ENCODE results near the gene PDCD11. TPM values are rescaled to one million over a fixed set of nuclear protein-coding genes. Genes with fewer than 3 reads are reported as not detected.
A peak's percentile ranks its signal among the peaks of the same experiment; 100 is the strongest.
"Not testable (repeated sequence)": the region's sequence is repeated elsewhere in the genome, so short reads cannot be mapped to it uniquely, and the experiment has no call there.

Gene PDCD11
- total and polyA plus RNA-seq, 5 donors: 7.6 to 15.7 (median 11.9) TPM

DNA sequence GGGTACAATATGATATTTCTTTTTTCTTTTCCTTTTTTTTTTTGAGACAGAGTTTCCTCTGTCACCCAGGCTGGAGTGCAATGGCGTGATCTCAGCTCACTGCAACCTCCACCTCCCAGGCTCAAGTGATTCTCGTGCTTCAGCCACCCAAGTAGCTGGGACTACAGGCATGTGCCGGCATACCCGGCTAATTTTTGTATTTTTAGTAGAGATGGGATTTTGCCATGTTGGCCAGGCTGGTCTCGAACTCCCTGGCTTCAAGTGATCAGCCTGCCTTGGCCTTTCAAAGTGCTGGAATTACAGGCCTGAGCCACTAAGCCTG, 20.7 kb downstream of the PDCD11 start:
- not testable (repeated sequence) for H3K27ac ChIP-seq (ENCODE audit: low read length); H3K4me1 ChIP-seq (ENCODE audit: control insufficient read depth, insufficient read depth, low read length); H3K9me3 ChIP-seq (ENCODE audit: control insufficient read depth, low read length); DNase-seq; H3K27me3 ChIP-seq (ENCODE audit: control insufficient read depth, insufficient read depth); ATAC-seq; H3K4me3 ChIP-seq (ENCODE audit: low read length)
- intact Hi-C loops (cut with DNase I): loop anchor here in 2 of 4 donors (5.0 to 10.0 kb wide), 2 partner anchors 65 to 268 kb away; no protein-coding TSS in a partner anchor
- 90% methylated on average over 5 of the region's 5 CpGs for WGBS

DNA sequence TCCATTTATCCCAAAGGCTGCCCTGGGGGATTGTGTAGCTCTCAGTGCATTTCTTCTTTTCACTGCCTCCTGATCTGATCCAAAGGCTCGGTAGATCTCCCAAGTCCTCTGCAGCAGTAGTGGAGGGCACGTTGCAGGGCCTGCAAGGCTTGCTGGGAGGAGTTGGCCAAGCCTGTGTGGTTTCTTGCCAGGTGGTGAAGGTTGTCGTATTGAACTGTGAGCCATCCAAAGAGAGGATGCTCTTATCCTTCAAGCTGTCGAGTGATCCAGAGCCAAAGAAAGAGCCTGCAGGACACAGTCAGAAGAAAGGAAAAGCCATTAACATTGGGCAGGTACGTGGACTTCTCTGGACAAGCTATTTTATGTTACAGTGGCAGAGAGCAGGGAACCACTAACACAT, 21.2 kb downstream of the PDCD11 start:
- H3K4me1 ChIP-seq (ENCODE audit: control insufficient read depth, insufficient read depth, low read length): no peaks in the 10 kb centered on the region
- 83% methylated on average over 5 of the region's 5 CpGs for WGBS
- H3K4me3 ChIP-seq (ENCODE audit: low read length): no peak overlapping the region
- no peak overlapping the region for H3K27ac ChIP-seq (ENCODE audit: low read length)
- DNase-seq: no peak
- ATAC-seq: no peak
- intact Hi-C loops (cut with DNase I): loop anchor here in 2 of 4 donors (5.0 to 10.0 kb wide), 2 partner anchors 65 to 267 kb away; no protein-coding TSS in a partner anchor
- no peaks in the 10 kb centered on the region for H3K27me3 ChIP-seq (ENCODE audit: control insufficient read depth, insufficient read depth)
- no peaks in the 10 kb centered on the region for H3K9me3 ChIP-seq (ENCODE audit: control insufficient read depth, low read length)

DNA sequence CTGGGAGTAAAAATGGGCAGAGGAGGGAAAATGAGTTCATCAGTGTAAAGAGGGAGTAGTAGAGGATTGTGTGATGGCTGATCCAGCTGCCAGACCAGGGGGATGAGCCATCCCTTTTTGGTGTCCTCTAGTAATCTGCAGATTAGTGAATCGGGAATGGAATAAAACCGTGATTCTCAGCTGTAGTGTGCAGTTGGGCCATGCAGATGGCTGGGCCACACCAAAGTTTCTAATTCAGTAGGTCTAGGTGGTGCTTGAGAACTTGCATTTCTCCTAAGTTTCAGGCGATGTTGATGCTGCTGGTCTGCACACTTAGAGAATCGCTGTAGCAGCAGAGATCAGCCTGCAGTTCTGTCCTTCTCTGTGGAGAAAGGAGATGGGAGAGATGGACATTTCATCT, 22.7 kb downstream of the PDCD11 start:
- Histone ChIP-seq H3K9me3 (ENCODE audit: control insufficient read depth, low read length) (no peaks in the 10 kb centered on the region), H3K4me1 (ENCODE audit: control insufficient read depth, insufficient read depth, low read length) (no peaks in the 10 kb centered on the region), H3K27me3 (ENCODE audit: control insufficient read depth, insufficient read depth) (no peaks in the 10 kb centered on the region), H3K4me3 (ENCODE audit: low read length) (no peak overlapping the region), H3K27ac (ENCODE audit: low read length) (no peak overlapping the region)
- WGBS: 95% methylated on average over 4 of the region's 4 CpGs
- intact Hi-C loops (cut with DNase I): loop anchor here in 3 of 4 donors (2.0 to 10.0 kb wide), 3 partner anchors 63 to 266 kb away; no protein-coding TSS in a partner anchor
- ATAC-seq (no peak), DNase-seq (no peak)

DNA sequence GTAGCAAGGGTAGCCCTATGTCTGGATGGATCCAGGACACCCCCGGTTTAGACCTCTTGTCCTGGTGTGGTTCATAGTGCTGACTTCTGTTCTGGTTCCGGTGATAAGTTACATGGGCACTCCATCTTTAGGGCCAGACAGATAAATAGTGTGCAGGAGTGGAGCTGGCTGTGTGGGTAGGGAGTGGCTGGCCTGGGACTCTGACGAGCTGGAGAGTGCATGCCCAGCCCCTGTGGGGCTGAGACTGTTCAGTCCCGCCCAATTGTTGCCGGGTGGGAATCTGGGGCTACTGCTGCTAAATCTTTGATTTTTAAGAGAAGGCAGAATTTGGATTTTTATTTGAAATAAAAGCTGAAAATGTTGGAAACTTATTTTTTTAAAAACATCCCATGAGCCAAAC, 27.3 kb downstream of the PDCD11 start:
- no peaks in the 10 kb centered on the region for H3K4me1 ChIP-seq (ENCODE audit: control insufficient read depth, insufficient read depth, low read length)
- H3K27me3 ChIP-seq (ENCODE audit: control insufficient read depth, insufficient read depth): no peaks in the 10 kb centered on the region
- H3K9me3 ChIP-seq (ENCODE audit: control insufficient read depth, low read length): no peaks in the 10 kb centered on the region
- 78% methylated on average over 5 of the region's 5 CpGs for WGBS
- ATAC-seq (peak in 1 of 2 donors; percentile 32), DNase-seq (no peak)
- no peak overlapping the region for H3K27ac ChIP-seq (ENCODE audit: low read length)
- intact Hi-C loops (cut with DNase I): no loop called here
- H3K4me3 ChIP-seq (ENCODE audit: low read length): no peak overlapping the region

DNA sequence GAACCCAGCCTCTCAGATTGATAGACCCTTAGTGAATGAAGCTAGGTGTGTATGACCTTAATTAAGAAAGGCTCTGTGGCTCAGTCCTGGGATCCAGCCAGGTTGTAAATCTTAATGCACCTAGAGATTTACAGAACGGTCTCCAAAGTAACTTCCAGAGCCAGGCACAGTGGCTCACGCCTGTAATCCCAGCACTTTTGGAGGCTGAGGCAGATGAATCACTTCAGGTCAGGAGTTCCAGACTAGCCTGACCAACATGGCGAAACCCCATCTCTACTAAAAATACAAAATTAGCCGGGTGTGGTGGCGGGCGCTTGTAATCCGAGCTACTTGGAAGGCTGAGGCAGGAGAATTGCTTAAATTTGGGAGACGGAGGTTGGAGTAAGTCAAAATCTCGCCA, 31.4 kb downstream of the PDCD11 start:
- H3K27ac ChIP-seq (ENCODE audit: low read length): no peak overlapping the region
- DNase-seq (no peak), ATAC-seq (no peak)
- no peak overlapping the region for H3K4me3 ChIP-seq (ENCODE audit: low read length)
- H3K4me1 ChIP-seq (ENCODE audit: control insufficient read depth, insufficient read depth, low read length): no peaks in the 10 kb centered on the region
- no peaks in the 10 kb centered on the region for H3K27me3 ChIP-seq (ENCODE audit: control insufficient read depth, insufficient read depth)
- 94% methylated on average over 9 of the region's 9 CpGs for WGBS
- intact Hi-C loops (cut with DNase I): no loop called here
- H3K9me3 ChIP-seq (ENCODE audit: control insufficient read depth, low read length): no peaks in the 10 kb centered on the region

DNA sequence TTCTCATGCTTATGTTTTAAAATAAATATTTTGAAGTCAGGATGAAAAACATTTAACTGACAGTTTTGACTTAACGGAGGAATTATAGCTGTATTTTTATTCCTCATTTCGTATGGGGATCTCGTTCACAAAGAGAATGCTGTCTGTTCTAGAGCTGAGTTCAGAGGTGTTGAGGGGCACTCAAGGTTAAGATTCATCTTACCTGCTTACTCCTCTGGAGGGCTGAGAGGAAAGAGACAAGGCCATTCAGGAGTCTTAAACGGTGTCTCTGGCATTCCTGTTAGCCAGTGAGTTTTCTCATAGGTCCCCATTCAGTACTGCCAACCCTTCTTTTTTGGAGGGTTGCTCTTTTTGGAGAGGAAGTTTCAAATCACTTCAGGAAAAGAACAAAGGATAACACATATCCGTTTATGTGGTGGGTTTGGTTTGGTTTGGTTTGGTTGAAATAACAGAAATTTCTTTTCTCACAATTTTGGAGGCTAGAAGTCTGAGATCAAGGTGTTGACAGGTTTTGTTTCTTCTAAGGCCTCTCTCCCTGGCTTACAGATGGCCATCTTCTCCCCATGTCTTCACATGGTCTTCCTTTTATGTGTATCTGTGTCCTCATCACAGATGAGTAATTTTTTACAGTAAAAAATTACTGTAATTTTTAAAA, 32.7 kb downstream of the PDCD11 start:
- Histone ChIP-seq H3K9me3 (ENCODE audit: control insufficient read depth, low read length) (no peaks in the 10 kb centered on the region), H3K27ac (ENCODE audit: low read length) (no peak overlapping the region), H3K4me1 (ENCODE audit: control insufficient read depth, insufficient read depth, low read length) (no peaks in the 10 kb centered on the region), H3K27me3 (ENCODE audit: control insufficient read depth, insufficient read depth) (no peaks in the 10 kb centered on the region), H3K4me3 (ENCODE audit: low read length) (no peak overlapping the region)
- ATAC-seq (peak in 1 of 2 donors; percentile 64), DNase-seq (no peak)
- intact Hi-C loops (cut with DNase I): no loop called here
- 69% methylated on average over 5 of the region's 5 CpGs for WGBS

DNA sequence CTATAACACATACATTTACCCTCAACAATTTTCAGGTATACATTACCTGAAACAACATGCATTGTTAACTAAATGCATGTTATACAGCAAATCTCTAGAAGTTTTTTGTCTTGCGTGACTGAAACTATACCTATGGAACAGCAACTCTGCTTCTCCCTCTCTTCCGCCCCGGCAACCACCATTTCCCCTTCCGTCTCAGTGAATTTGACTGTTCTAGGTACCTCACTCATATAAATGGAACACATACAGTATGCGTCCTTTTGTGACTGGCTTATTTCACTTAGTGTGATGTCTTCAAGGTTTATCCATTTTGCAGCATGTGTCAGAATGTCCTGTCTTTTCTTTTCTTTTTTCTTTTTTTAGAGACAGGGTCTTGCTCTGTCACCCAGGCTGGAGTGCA, 33.2 kb downstream of the PDCD11 start:
- 95% methylated on average over 5 of the region's 5 CpGs for WGBS
- H3K27me3 ChIP-seq (ENCODE audit: control insufficient read depth, insufficient read depth): no peaks in the 10 kb centered on the region
- H3K4me1 ChIP-seq (ENCODE audit: control insufficient read depth, insufficient read depth, low read length): no peaks in the 10 kb centered on the region
- intact Hi-C loops (cut with DNase I): no loop called here
- no peak overlapping the region for H3K27ac ChIP-seq (ENCODE audit: low read length)
- DNase-seq: no peak
- ATAC-seq: no peak
- no peak overlapping the region for H3K4me3 ChIP-seq (ENCODE audit: low read length)
- no peaks in the 10 kb centered on the region for H3K9me3 ChIP-seq (ENCODE audit: control insufficient read depth, low read length)

DNA sequence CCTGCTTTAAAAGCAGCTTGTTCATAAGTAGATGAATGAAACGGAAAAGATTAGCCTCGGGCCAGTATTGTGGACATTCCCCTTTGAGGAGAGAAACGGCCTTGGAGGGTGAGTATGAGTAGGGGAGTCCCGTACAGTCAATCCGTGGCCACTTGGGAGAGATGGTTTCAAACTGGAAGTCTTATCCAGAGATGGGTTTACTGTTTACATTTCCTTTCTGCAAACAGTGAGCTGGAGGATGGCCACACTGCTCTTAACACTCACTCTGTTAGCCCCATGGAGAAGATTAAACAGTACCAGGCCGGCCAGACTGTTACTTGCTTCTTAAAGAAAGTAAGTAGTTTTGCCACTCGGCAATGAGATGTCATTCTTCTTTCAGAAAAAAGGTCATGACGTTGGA, 35.5 kb downstream of the PDCD11 start:
- Histone ChIP-seq H3K4me1 (ENCODE audit: control insufficient read depth, insufficient read depth, low read length) (no peaks in the 10 kb centered on the region), H3K27ac (ENCODE audit: low read length) (no peak overlapping the region), H3K27me3 (ENCODE audit: control insufficient read depth, insufficient read depth) (no peaks in the 10 kb centered on the region), H3K4me3 (ENCODE audit: low read length) (no peak overlapping the region), H3K9me3 (ENCODE audit: control insufficient read depth, low read length) (no peaks in the 10 kb centered on the region)
- no peak for DNase-seq
- ATAC-seq: no peak
- WGBS: 76% methylated on average over 8 of the region's 8 CpGs
- intact Hi-C loops (cut with DNase I): no loop called here

DNA sequence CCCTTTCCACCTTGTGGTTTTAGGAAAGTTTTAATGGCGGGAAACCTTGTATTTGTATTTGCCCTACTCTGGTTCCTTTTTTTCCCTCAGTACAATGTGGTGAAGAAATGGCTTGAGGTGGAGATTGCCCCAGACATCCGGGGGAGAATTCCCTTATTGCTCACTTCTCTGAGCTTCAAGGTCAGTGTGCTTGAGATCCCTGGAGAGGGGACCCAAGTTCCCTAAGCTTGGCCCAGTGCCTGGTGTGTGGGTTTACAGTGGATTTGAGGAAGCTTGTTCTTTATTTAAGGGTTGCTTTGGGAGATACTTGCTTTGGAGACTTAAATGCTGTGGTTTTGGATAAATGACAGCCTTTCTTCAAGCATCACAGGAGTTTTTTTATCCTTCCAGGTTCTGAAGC, 37.4 kb downstream of the PDCD11 start:
- Histone ChIP-seq H3K27me3 (ENCODE audit: control insufficient read depth, insufficient read depth) (no peaks in the 10 kb centered on the region), H3K9me3 (ENCODE audit: control insufficient read depth, low read length) (no peaks in the 10 kb centered on the region), H3K27ac (ENCODE audit: low read length) (no peak overlapping the region), H3K4me3 (ENCODE audit: low read length) (no peak overlapping the region), H3K4me1 (ENCODE audit: control insufficient read depth, insufficient read depth, low read length) (no peaks in the 10 kb centered on the region)
- ATAC-seq (peak; percentile 38 to 50), DNase-seq (peak; percentile 62 to 82 (median 72))
- intact Hi-C loops (cut with DNase I): no loop called here
- WGBS: 63% methylated on average over 2 of the region's 2 CpGs

DNA sequence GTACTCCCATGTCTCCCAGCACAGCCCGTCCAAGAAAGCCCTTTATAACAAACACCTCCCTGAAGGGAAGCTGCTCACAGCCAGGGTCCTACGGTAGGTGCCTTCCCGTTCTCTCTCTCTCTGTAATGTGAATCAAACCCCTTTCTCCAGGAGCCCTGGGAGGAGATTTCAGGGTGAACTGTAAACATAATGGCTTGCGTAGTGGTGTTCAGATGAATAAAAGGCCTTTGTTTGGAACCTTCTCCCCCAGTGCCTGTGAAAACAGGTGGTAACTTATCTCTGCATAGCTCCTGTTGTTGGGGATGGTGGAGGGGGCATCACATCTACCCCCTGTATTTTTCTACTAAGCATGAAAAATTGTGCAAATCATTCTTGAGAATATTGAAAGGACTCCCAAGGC, 43.4 kb downstream of the PDCD11 start:
- Histone ChIP-seq H3K9me3 (ENCODE audit: control insufficient read depth, low read length) (no peaks in the 10 kb centered on the region), H3K27me3 (ENCODE audit: control insufficient read depth, insufficient read depth) (no peaks in the 10 kb centered on the region), H3K4me1 (ENCODE audit: control insufficient read depth, insufficient read depth, low read length) (peaks cover 5% of the 10 kb centered on the region), H3K27ac (ENCODE audit: low read length) (no peak overlapping the region), H3K4me3 (ENCODE audit: low read length) (no peak overlapping the region)
- ATAC-seq (no peak), DNase-seq (no peak)
- intact Hi-C loops (cut with DNase I): no loop called here
- 91% methylated on average over 4 of the region's 4 CpGs for WGBS

DNA sequence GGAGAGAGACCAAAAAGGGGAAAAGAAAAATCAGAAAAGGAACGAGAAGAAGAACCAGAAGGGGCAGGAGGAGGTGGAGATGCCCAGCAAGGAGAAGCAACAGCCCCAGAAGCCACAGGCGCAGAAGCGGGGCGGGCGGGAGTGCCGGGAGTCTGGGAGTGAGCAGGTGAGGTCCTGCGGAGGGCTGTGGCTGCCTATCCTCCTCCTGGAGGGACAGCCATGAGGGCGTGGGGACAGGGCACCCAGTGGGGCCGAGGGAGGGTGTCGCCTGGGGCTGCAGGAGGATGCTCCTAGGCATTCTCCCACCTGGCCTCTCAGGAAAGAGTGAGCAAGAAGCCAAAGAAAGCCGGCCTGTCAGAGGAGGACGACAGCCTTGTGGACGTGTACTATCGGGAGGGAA, 44.0 kb downstream of the PDCD11 start:
- no peak for DNase-seq
- Histone ChIP-seq H3K9me3 (ENCODE audit: control insufficient read depth, low read length) (no peaks in the 10 kb centered on the region), H3K4me3 (ENCODE audit: low read length) (no peak overlapping the region), H3K27me3 (ENCODE audit: control insufficient read depth, insufficient read depth) (no peaks in the 10 kb centered on the region), H3K27ac (ENCODE audit: low read length) (no peak overlapping the region), H3K4me1 (ENCODE audit: control insufficient read depth, insufficient read depth, low read length) (peaks cover 11% of the 10 kb centered on the region)
- WGBS: 96% methylated on average over 14 of the region's 14 CpGs
- ATAC-seq: no peak
- intact Hi-C loops (cut with DNase I): no loop called here

DNA sequence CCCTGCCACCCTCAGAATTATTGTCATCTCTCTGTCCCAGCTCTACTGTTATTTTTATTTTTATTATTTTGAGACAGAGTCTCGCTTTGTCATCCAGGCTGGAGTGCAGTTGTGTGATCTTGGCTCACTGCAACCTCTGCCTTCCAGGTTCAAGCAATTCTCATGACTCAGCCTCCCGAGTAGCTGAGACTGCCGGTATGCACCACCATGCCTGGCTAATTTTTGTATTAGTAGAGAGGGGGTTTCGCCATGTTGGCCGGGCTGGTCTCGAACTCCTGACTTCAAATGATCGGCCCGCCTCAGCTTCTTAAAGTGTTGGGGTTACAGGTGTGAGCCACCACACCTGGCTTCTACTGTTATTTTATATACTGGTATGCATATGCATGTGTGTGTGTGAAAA, 44.8 kb downstream of the PDCD11 start:
- intact Hi-C loops (cut with DNase I): no loop called here
- 93% methylated on average over 8 of the region's 8 CpGs for WGBS
- Histone ChIP-seq H3K27ac (ENCODE audit: low read length) (no peak overlapping the region), H3K27me3 (ENCODE audit: control insufficient read depth, insufficient read depth) (no peaks in the 10 kb centered on the region), H3K4me1 (ENCODE audit: control insufficient read depth, insufficient read depth, low read length) (peaks cover 15% of the 10 kb centered on the region), H3K4me3 (ENCODE audit: low read length) (no peak overlapping the region), H3K9me3 (ENCODE audit: control insufficient read depth, low read length) (no peaks in the 10 kb centered on the region)
- DNase-seq: no peak
- no peak for ATAC-seq

Data from right cardiac atrium (tissue), 5 donors.